ENCODE data around the gene CSN2. TPM values are rescaled to one million over a fixed set of nuclear protein-coding genes. Genes with fewer than 3 reads are reported as not detected.

The CSN2 gene
- total and polyA plus RNA-seq, 10 of the 15 experiments (the other 5 are each of a cell fraction or from before 2014, with no cell fraction given): not detected

DNA sequence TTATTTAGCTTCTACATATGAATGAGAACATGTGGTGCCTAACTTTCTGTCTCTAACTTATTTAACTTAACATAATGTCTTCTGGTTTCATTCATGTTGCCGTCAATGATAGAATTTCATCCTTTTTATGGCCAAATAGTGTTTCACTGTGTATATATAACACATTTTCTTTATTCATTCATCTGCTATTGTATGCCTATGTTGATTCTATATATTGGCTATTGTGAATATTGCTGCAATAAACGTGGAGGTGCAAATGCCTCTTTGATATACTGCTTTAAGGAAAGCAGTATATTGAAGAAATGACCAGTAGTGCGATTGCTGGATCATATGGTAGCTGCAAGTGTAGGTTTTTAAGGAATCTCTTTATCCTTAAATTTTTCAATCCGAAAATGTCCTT is 44.7 kb downstream of the CSN2 start:
- ATAC-seq (no peak), FAIRE-seq (no peak), DNase-seq (ENCODE audit: low read depth, low spot score) (no peak)
- WGBS (ENCODE audit: insufficient coverage, insufficient replicate concordance, low lambda C conversion rate, missing lambda C conversion rate): 13% methylated on average over 4 of the region's 4 CpGs
- Histone ChIP-seq H3K36me3 (ENCODE audit: control insufficient read depth in 2 of 2, insufficient read depth in 2 of 2, low read length in 1 of 2) (no peaks in the 10 kb centered on the region), H2AFZ (ENCODE audit: control insufficient read depth, low read depth, low read length) (no peak overlapping the region), H3K9me3 (replicated peaks; ENCODE audit: control insufficient read depth, insufficient read depth, low read length) (no peaks in the 10 kb centered on the region), H3K4me3 (no peak overlapping the region), H3K9ac (ENCODE audit: control insufficient read depth, insufficient read depth, low read length) (no peak overlapping the region), H3K27me3 (replicated peaks in 1 of 2; ENCODE audit: control insufficient read depth in 2 of 2, insufficient read depth in 2 of 2, low read length in 1 of 2) (no peaks in the 10 kb centered on the region), H3K79me2 (ENCODE audit: control insufficient read depth, insufficient read depth, low read length) (no peaks in the 10 kb centered on the region), H3K27ac (ENCODE audit: control insufficient read depth, insufficient read depth) (no peak overlapping the region), H4K20me1 (ENCODE audit: control insufficient read depth, insufficient read depth) (no peaks in the 10 kb centered on the region), H3K4me1 (ENCODE audit: control insufficient read depth, insufficient read depth, low read length) (no peaks in the 10 kb centered on the region), H3K4me2 (ENCODE audit: control insufficient read depth, insufficient read depth) (no peak overlapping the region)
- ChIA-PET POLR2A (no interaction called here), RAD21 (ENCODE audit: unreplicated experiment) (no interaction called here), SMC1A (ENCODE audit: uncharacterized antibody, unreplicated experiment) (no interaction called here), CTCF (no interaction called here)
- intact Hi-C loops (cut with micrococcal nuclease; ENCODE audit: unreplicated experiment) (no loop called here), in situ Hi-C loops (cut with MboI) (no loop called here)
- no TSS peak for BruUV-seq (replicated peaks)
- no peak for TF ChIP-seq POLR2AphosphoS5 (IDR thresholded peaks at IDR 0.05; ENCODE audit: low read length)

- H3K36me3 ChIP-seq (ENCODE audit: control insufficient read depth in 2 of 2, insufficient read depth in 2 of 2, low read length in 1 of 2): no peaks in the 10 kb centered on the region
- H3K27ac ChIP-seq (ENCODE audit: control insufficient read depth, insufficient read depth): no peak overlapping the region
- no peaks in the 10 kb centered on the region for H4K20me1 ChIP-seq (ENCODE audit: control insufficient read depth, insufficient read depth)
- 0 out of 2 replicates have a peak overlapping the region, but pooled peaks have one; percentile 12 for H3K4me2 ChIP-seq (ENCODE audit: control insufficient read depth, insufficient read depth)
- intact Hi-C loops (cut with micrococcal nuclease; ENCODE audit: unreplicated experiment): no loop called here
- DNase-seq (ENCODE audit: low read depth, low spot score): peak; percentile 17
- POLR2A ChIA-PET: no interaction called here
- H2AFZ ChIP-seq (ENCODE audit: control insufficient read depth, low read depth, low read length): no peak overlapping the region
- no peak overlapping the region for H3K9ac ChIP-seq (ENCODE audit: control insufficient read depth, insufficient read depth, low read length)
- no peaks in the 10 kb centered on the region; a peak in 1 of 4 replicates for H3K27me3 ChIP-seq (replicated peaks in 1 of 2; ENCODE audit: control insufficient read depth in 2 of 2, insufficient read depth in 2 of 2, low read length in 1 of 2)
- H3K9me3 ChIP-seq (replicated peaks; ENCODE audit: control insufficient read depth, insufficient read depth, low read length): no peaks in the 10 kb centered on the region
- BruUV-seq (replicated peaks): no TSS peak
- H3K4me3 ChIP-seq: no peak overlapping the region
- peak; percentile 23 for FAIRE-seq
- RAD21 ChIA-PET (ENCODE audit: unreplicated experiment): no interaction called here
- CTCF ChIA-PET: no interaction called here
- 18% methylated on average over 2 of the region's 2 CpGs for WGBS (ENCODE audit: insufficient coverage, insufficient replicate concordance, low lambda C conversion rate, missing lambda C conversion rate)
- peak; percentile 93 for ATAC-seq
- SMC1A ChIA-PET (ENCODE audit: uncharacterized antibody, unreplicated experiment): interaction anchor here (0.6 kb wide), 1 partner anchor 37 kb away, joined by 3 read pairs; no protein-coding TSS in a partner anchor
- H3K79me2 ChIP-seq (ENCODE audit: control insufficient read depth, insufficient read depth, low read length): no peaks in the 10 kb centered on the region
- H3K4me1 ChIP-seq (ENCODE audit: control insufficient read depth, insufficient read depth, low read length): peaks cover 7% of the 10 kb centered on the region; the same call in 1 of the 2 replicates
- in situ Hi-C loops (cut with MboI): no loop called here
- no peak for TF ChIP-seq PML (IDR thresholded peaks at IDR 0.05; ENCODE audit: low read length)
- TF ChIP-seq EGR1 (IDR thresholded peaks at IDR 0.05; ENCODE audit: borderline replicate concordance in 1 of 2, low read depth in 2 of 2, low read length in 2 of 2): no peak
- no peak for TF ChIP-seq SMARCA5 (IDR thresholded peaks at IDR 0.05)
- no peak for TF ChIP-seq CBX3 (IDR thresholded peaks at IDR 0.05; ENCODE audit: borderline replicate concordance, low read depth)
- TF ChIP-seq BACH1 (IDR thresholded peaks at IDR 0.05; ENCODE audit: borderline replicate concordance): no peak
- no peak for TF ChIP-seq STAT1 (conservative IDR thresholded peaks at IDR 0.05)
- no peak for TF ChIP-seq NR2C1 (IDR thresholded peaks at IDR 0.05)
- TF ChIP-seq MEF2B (IDR thresholded peaks at IDR 0.05; ENCODE audit: partially characterized antibody, poor library complexity, severe bottlenecking): peak; percentile 41
- TF ChIP-seq, protein P1, sequence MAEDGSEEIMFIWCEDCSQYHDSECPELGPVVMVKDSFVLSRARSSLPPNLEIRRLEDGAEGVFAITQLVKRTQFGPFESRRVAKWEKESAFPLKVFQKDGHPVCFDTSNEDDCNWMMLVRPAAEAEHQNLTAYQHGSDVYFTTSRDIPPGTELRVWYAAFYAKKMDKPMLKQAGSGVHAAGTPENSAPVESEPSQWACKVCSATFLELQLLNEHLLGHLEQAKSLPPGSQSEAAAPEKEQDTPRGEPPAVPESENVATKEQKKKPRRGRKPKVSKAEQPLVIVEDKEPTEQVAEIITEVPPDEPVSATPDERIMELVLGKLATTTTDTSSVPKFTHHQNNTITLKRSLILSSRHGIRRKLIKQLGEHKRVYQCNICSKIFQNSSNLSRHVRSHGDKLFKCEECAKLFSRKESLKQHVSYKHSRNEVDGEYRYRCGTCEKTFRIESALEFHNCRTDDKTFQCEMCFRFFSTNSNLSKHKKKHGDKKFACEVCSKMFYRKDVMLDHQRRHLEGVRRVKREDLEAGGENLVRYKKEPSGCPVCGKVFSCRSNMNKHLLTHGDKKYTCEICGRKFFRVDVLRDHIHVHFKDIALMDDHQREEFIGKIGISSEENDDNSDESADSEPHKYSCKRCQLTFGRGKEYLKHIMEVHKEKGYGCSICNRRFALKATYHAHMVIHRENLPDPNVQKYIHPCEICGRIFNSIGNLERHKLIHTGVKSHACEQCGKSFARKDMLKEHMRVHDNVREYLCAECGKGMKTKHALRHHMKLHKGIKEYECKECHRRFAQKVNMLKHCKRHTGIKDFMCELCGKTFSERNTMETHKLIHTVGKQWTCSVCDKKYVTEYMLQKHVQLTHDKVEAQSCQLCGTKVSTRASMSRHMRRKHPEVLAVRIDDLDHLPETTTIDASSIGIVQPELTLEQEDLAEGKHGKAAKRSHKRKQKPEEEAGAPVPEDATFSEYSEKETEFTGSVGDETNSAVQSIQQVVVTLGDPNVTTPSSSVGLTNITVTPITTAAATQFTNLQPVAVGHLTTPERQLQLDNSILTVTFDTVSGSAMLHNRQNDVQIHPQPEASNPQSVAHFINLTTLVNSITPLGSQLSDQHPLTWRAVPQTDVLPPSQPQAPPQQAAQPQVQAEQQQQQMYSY (CRISPR knock-in tag; IDR thresholded peaks at IDR 0.05): no peak
- TF ChIP-seq FOXK2 (IDR thresholded peaks at IDR 0.05): no peak
- no peak for TF ChIP-seq RELB (IDR thresholded peaks at IDR 0.05; ENCODE audit: low read depth)
- TF ChIP-seq ZNF274 (IDR thresholded peaks at IDR 0.05; ENCODE audit: insufficient read depth, insufficient read length): no peak
Observed at GRCh38 chr4:69910016-69910782, 55.3 kb downstream of the CSN2 start.

All from GM12878 (cell line).